Thyroid gland (tissue), 4 donors: Measurements from ENCODE around the gene CAPN10.

Experiments
- CTCF ChIP-seq, 6 experiments: fragments of 200-600 bp in 3 of 6; fragments of 450-650 bp in 3 of 6; sonication (generic) in 3 of 6; IDR thresholded peaks; one replicate each; pipeline ENCODE4 v1.5.1; 2016 to 2019; ENCODE audit warnings: antibody characterized with exemption in 6 of 6, mild to moderate bottlenecking in 2 of 6, inconsistent platforms in 1 of 6, moderate library complexity in 1 of 6
- POLR2A ChIP-seq, 2 donors: fragments of 450-650 bp; IDR thresholded peaks; one replicate each; pipeline ENCODE4 v1.6.1; 2017; ENCODE audit warnings: antibody characterized with exemption in 2 of 2, mild to moderate bottlenecking in 2 of 2, moderate library complexity in 1 of 2

- TF ChIP-seq CTCF (IDR thresholded peaks at IDR 0.05) (no peak), POLR2A (IDR thresholded peaks at IDR 0.05) (no peak)
Observed at GRCh38 chr2:240588669-240589068, 2.1 kb downstream of the CAPN10 start.
